GM19455 (cell line): Measurements from ENCODE around the gene OR10D3.
"Not testable (repeated sequence)": the region's sequence is repeated elsewhere in the genome, so short reads cannot be mapped to it uniquely, and the experiment has no call there.

Source experiments
- ATAC-seq: cut with Tn5 transposase; IDR thresholded peaks from one replicate; pipeline ENCODE4 v1.9.1; 2021; ENCODE audit not compliant: unreplicated experiment

OR10D3 gene, protein sequence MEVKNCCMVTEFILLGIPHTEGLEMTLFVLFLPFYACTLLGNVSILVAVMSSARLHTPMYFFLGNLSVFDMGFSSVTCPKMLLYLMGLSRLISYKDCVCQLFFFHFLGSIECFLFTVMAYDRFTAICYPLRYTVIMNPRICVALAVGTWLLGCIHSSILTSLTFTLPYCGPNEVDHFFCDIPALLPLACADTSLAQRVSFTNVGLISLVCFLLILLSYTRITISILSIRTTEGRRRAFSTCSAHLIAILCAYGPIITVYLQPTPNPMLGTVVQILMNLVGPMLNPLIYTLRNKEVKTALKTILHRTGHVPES

DNA sequence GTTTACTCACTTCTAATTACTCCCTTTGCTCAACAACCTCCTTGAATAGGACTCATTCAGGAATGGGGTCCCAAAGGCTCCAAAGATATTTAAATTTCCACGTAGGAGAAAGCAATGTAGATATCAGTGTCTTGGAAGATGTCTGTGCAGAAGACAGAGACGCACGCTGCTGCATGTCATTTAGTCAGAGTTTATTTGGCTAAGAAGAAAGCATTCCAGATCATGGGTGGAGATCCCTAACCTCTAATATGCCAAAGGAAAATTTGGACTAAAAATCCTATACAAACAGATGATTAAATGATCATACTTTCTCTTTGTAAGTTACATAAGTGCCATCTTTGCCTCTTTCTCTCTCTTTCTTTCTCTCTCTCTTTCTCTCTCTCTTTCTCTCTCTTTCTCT, at the start of gene OR10D3:
Gene OR10D3 (plus strand): TSS at position 278 of the 400 bp plus-strand sequence. CDS start 1,925 bp downstream, outside the sequence.
- no peak for ATAC-seq

DNA sequence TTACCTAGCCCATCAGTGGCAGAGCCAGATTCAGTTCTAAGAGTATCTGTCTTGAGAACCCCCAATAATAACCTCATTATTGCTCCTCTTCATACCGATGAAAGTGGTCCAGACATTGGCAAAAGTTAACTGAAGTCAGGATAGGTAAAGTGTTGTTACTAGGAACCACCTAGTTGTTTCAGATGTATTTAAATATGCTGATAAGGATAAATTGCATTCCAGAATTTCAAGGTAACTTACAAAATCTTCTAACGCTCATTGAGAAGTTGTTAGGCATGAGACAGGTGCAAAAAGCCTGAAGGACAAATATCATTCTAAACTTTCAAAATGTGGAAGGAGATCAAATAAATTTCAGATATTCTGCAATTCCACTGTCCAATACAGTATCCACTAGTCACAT, 40.1 kb upstream of the OR10D3 start:
- ATAC-seq, result no peak

DNA sequence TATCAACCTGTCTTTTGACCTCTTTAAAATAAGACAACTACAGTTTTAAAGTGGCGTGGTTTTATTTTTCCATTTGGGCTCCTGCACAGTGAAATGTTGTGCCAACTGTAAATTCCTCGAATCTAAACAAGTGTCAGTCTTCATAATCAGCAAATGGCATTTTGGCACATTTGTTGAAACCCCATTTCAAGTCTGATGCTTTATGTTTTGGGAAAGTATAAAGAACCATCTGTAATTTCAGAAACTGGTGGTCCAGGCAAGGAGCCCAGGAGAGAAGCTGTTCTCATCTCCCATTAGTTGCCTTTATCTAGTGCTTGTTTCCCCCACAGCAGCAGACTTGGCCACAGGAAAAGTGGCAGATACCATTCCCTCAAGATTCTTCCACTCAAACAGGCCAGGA, 35.2 kb upstream of the OR10D3 start:
- ATAC-seq, result no peak

DNA sequence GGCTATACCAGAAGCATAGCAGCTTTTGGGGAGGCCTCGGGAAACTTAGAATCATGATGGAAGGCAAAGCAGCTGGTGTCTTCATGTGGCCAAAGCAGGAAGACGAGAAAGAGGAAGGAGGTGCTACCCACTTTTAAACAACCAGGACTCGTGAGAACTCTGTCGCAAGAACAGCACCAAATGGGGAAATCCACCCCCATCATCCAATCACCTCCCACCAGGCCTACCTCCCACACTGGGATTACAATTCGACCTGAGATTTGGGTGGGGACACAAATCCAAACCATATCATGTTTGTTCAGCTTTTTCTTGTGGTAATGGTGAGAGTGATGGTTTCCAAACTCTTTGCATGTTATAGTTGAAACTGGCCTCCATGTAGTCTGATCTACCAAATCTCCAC, 32.5 kb upstream of the OR10D3 start:
- ATAC-seq, result no peak

DNA sequence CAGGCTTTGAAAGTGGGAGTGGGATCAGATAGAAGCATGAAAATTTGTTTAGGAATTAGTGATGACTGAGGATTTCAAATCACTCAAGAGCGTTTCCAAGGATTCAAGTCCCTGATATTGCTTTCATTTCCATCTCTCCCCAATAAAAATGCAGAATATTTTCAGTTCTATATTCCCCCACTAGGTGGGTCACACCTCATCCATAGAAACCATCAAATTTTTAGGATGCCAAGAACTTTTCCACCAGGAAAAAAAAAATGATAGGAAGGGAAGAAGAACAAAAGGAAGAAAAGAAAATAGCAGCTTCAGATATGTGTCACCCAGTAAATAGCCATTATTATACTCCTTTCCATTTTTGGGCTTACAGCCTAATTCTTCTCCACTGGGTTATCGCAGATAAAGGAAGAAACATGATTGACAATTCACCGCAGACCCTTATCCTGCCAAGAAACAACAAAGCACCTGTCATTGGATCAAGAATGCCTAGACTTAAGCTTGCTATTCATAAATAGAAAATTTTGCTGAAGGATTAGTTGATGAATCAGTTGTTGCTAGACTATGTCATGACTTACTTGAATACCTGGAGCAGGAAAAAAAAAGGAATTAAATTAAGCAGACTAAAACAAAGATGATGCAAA, 30.3 kb upstream of the OR10D3 start:
- ATAC-seq, result no peak

DNA sequence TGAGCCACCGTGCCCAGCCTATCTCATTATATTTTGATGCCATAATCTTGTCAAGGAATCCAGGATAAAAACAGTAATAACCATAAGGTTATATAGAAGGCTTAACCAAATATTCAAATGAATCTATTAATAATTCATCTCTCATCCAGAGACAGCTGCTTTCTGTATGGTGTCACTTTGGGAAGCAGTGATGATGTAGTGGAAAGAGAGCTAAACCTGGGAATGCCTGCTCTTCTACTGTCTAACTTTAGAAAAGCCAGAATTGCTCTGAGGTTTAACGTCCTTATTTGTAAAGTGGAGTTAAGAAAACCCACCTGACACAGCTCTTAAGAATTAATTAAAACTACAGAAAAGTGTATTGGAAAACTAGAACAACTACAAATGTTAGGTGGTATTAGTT, 29.3 kb upstream of the OR10D3 start:
- ATAC-seq, result no peak

DNA sequence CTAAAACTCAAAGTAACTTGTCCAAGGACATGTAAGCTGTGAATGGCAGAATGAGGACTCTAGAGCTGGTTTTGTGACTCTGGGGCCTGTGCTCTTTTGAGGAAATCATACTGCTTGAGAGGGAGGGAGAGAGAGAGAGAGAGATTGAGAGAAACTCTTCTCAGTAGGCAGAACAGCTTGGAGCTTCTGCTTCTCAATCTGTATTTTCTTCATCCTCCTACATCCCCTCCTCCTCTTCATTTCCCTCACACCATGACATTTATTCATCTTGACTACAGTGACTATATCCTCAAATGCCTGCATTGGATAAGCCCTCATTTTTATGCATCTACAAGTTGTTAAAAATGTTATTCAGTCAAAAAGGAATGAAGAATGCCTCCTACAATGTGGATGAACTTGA, 23.7 kb upstream of the OR10D3 start:
- no peak for ATAC-seq

DNA sequence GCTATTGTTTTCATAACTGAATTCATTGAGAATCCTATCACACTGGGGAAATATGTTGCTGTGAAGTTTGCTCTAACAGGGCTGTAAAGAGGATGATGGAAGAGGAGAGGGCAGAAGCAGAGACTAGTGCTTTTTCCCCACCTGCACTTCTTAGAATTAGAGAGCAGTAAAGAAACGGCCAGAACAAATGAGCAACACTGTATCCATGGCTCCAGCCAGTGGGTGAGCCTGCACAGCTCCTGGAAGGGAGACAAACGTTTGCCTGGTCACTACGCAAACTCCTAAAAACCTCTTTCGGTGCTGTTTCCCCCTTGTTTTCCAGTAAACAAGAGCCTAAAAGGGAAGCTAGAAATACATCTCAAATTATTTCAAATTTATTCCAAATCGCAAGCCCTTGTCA, 22.2 kb upstream of the OR10D3 start:
- ATAC-seq, result no peak

DNA sequence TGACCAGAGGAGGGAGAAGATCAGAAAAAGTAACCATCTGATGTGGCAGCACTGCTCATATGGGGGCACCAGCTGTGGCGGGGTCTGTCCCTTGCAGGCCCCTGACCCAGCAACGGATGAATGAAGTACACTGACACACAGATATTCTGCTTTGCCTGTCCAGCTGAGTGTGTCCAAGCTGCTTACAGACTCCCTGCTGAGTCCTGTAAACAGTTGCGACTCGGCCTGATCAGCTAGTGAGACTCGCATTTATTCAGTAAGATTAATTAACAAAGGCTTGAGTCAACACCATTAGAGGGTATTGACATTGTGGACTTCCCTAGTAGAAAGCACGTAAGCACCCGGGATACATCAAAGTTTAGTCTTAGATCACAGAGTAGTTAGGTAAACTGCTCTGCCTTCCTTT, 15.3 kb upstream of the OR10D3 start:
- ATAC-seq, result no peak

DNA sequence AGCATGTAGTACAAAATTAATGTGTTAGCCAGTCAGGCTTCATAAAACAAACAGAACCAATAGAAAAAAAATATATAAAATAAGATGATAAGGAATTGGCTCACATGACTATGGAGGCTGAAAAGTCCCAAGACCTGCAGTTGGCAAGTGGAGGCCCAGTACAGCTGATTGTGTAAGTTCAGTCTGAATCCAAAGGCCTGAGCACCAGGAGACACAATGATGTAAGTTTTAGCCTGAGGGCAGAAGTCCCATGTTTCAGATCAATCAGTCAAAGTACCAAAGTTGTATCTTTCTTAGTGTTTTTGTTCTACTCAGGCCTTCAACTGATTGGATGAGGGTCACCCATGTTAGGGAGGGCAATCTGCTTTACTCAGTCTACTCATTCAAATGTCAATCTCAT, 14.3 kb upstream of the OR10D3 start:
- no peak for ATAC-seq

DNA sequence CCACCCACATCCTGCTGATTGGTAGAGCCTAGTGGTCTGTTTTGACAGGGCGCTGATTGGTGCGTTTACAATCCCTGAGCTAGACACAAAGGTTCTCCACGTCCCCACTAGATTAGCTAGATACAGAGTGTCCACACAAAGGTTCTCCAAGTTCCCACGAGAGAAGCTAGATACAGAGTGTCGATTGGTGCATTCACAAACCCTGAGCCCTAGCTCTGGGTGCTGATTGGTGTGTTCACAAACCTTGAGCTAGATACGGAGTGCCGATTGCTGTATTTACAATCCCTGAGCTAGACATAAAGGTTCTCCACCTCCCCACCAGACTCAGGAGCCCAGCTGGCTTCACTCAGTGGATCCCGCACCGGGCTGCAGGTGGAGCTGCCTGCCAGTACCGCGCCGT, 12.8 kb upstream of the OR10D3 start:
- not testable (repeated sequence) for ATAC-seq

DNA sequence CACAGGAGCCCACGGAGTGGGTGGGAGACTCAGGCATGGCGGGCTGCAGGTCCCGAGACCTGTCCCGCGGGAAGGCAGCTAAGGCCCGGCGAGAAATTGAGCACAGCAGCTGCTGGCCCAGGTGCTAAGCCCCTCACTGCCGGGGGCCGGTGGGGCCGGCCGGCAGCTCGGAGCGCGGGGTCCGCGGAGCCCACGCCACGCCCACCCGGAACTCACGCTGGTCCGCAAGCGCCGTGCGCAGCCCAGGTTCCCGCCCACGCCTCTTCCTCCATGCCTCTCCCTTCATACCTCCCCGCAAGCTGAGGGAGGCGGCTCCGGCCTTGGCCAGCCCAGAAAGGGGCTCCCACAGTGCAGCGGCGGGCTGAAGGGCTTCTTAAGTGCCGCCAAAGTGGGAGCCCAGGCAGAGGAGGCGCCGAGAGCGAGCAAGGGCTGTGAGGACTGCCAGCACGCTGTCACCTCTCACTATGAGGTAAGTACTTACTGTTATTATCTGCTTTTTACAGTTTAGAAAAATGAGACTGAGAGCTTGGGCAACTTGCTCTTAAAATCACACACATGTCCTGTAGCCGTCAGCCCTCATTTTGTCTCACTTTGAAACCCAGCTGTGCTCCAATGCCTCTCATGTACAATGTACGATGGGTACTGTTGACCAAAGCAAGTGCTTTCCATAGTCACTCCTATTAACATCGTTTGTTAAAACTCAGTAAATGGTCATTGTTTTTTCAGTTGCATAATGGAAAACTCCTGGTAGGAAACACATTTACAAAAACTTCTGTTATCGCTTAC, 12.2 kb upstream of the OR10D3 start:
- no peak for ATAC-seq

DNA sequence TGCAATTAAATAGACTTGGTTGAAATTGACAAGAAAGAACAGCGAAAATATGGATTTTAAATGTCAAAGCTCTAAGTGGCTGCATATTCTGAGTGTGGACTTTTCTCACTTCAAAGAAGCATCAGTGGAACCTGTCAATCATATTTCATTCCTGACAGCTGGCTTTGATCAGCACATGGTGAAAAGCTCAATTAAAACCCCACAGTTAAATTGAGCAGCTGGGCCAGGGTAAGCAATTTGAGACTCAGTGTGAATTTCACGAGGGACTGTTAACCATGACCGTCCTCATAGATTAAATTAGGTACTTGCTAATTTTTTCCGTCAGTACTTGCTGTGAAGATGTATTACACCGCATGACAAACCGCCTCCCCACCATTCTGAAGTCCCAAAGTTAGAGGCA, 11.0 kb upstream of the OR10D3 start:
- ATAC-seq, result no peak

DNA sequence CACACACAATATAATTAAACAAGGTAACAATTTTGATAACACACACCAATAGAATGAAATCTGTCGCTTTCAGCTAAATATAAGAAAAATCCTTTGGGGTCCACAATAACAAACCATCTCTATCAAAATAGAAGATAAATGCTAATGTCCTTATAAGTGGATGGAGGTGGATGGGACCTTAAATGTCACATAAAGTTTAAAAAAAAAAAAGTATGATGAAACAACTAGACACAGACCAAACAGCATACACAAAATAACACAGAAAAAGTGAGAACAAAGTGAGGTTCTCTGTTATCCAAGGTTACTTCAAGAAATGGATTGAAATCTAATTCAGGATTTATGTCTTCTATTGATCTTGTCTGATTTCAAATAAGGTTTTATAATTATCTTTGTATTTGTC, 10.5 kb upstream of the OR10D3 start:
- ATAC-seq, result no peak

DNA sequence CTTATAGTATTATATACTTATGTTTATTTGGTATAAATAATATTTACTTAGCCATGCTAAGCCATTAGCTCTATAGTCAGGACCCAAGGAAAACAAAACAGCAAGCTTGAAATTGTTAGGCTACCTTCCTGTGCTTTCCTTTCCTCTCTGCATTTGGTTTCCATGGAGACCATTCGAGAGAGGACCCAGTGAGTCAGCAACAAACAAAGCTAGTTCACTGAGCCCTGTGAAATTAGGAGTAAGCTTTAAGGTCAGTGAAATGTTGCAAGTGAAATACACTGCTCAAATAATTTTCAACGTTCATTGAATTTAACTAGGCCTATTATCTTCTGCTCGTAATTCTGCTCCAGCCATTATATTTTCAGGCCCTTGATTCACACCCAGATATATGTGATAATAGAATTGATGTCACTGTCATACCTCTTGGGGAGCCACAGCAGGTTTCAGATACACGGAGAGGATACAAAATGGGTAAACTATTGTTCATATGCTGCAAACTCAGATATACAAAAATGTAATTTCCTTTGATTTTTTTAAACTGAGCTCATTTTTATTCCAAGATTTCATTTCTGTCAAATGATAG, 9.1 kb upstream of the OR10D3 start:
- ATAC-seq, result no peak

DNA sequence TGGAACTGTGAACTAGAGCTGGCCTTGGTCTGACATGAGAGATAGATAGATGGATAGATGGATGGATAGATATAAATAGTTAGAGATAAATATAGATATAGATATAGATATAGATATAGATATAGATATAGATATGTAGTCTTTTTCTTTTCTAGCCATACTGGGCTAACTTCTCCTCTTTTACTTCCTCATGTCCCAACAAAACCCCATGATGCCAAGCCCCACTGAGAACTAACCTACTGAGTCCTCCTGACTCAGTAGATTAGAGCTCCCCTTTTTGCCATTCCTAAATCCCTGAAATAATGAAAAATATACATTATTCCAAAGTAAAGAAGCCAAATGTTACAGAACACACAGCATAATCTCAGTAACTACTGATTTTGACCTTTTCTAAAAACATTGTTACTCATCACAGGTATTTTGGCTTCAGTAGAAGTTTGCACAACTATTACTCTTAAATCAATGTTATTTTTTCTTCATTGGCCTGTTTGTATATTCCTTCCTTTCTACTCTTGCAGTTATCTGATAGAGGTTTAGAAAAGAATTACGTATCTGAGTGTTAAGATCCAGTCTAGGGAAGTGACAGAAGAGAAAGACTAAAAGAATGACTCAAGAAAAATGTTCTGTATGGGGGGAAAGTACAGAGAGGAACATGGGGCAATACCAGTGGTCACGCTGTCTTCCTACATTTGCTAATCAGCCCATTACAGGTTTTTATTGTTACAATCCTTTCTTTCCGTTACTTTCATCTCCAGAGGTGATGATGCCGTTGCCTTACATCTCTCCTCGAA, 6.0 kb upstream of the OR10D3 start:
- no peak for ATAC-seq

DNA sequence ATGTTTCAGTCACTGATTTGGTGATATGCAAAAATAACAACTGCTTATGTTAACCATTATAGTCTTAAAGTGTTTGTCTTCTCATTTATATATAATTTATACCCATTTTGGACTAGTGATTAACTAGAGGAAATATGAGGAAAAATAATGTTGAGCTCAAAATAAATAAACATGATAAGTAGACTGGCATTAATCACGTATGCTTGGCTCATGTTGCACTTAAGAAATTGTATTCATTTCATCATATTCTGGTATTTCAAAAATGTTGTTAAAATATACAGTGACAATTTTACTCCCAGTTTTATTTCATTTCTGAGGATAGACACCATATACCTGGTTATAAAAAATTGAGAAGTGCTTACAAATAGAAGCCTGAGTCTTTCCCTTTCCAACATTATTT, 3.8 kb upstream of the OR10D3 start:
- ATAC-seq, result no peak

DNA sequence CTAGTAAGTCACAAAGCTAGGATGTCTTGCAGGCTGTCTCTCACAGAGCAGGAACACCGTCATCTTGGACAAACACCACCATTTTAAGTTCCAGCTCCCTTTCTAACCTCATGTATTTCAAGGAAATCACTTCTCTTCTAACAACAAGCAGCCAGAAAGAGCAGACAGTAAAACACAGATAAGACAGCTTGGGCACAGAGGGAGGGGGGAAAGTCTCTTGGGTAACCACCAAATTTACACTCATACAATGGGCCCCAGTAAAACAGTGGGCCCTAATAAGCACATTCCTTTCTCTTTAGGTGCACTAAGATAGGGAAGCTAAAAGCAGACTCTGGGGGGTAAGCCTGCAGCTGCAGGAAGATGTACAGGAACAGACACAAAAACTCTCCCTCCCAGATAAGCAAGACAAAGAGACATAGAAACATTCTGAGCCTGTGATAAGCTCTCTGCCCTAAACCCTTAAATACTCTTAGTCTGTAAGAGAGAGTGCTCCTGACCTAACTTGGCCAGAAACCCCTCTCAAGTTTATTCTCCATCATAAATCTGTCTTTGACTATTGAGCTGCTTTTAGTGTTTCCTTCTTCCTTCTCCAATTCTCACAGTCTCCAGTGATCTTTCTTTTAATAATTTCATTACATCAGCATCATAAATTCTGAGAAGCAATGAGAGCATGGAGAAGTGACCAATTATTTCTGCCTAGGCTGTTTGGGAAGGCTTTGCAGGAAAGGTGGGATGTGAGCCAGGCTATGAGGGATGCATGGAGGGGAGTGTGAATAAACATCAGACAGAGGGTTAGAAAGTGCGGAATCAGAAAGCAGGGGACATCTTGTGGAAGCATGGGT, 7.4 kb downstream of the OR10D3 start:
- ATAC-seq, result no peak

DNA sequence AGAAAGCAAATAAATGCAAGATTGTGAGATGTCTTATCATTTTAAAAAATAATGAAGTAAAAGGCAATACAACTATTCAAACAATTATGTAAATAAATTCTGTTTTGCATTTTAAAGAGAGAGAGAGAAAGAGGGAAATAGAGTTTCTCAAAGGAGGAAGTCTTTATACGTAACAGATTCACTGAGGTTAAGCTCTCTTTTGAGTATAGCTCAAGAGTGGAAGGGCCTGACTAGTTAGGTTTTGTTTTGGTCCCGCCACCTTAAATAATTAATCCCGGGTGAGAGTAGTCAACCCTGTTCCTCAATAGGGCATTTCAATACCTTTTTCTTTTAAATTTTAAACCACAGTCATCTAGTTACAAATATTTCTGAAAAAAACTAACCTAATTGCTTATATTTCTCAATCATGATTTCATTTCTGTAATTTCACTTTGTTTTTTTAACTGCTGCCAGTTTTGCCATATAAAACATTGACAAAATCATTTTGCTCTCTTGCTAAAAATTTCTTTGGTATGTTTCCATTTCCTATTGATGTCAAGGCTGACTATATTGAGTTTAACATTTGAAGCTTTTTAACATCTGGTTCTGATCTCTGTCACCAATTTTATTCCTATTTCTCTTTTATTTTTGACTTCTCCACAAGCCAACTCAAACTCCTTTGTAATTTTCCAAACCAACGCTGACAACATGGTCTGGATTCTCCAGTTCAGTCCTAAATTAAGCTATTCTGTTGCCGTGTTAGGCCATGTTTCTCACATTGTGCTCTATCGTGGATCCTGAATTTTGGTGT, 10.3 kb downstream of the OR10D3 start:
- ATAC-seq, result no peak
